GM23338 (cell line): ENCODE results near the gene RHEBL1.

ENCODE experiments used
- CREB1 ChIP-seq: fragments of 250-450 bp; sonication (Bioruptor Pico); IDR thresholded peaks from 2 replicates; pipeline ENCODE4 v1.5.0; 2020; ENCODE audit warnings: low read depth, mild to moderate bottlenecking, moderate library complexity
- CTCF ChIP-seq, 2 experiments: fragments of 200-600 bp in 1 of 2; sonication (generic) in 1 of 2; conservative IDR thresholded peaks; 2 replicates each; pipeline versions ENCODE4 v1.5.1 to v1.6.1; 2016 to 2017; ENCODE audit warnings: antibody characterized with exemption in 2 of 2, low read depth in 2 of 2, mild to moderate bottlenecking in 2 of 2, moderate library complexity in 1 of 2
- ETS1 ChIP-seq: IDR thresholded peaks from 2 replicates; pipeline ENCODE4 v1.6.1; 2016; ENCODE audit warnings: antibody characterized with exemption
- EZH2 ChIP-seq: fragments of 200-600 bp; sonication (generic); IDR thresholded peaks from one replicate; pipeline ENCODE4 v1.8.0; 2017; ENCODE audit warnings: antibody characterized with exemption, mild to moderate bottlenecking, low read depth; ENCODE audit not compliant: unreplicated experiment
- EZH2phosphoT487 ChIP-seq: fragments of 200-600 bp; sonication (generic); IDR thresholded peaks from one replicate; pipeline ENCODE4 v1.8.1; 2018; ENCODE audit warnings: antibody characterized with exemption; ENCODE audit not compliant: unreplicated experiment
- JUNB ChIP-seq: IDR thresholded peaks from one replicate; pipeline ENCODE4 v1.6.1; 2016; ENCODE audit warnings: antibody characterized with exemption; ENCODE audit not compliant: unreplicated experiment
- POLR2AphosphoS5 ChIP-seq: IDR thresholded peaks from 2 replicates; pipeline ENCODE4 v1.6.1; 2016; ENCODE audit warnings: antibody characterized with exemption, low read depth
- REST ChIP-seq: IDR thresholded peaks from one replicate; pipeline ENCODE4 v1.6.1; 2018; ENCODE audit warnings: antibody characterized with exemption; ENCODE audit not compliant: unreplicated experiment
- ZNF462 ChIP-seq: fragments of 250-450 bp; sonication (Bioruptor Pico); IDR thresholded peaks from 2 replicates; pipeline ENCODE4 v1.5.0; 2020; ENCODE audit warnings: mild to moderate bottlenecking, moderate library complexity

- TF ChIP-seq POLR2AphosphoS5 (no peak), EZH2phosphoT487 (no peak), ETS1 (no peak), CTCF (conservative IDR thresholded peaks at IDR 0.05; ENCODE audit: low read depth in 2 of 2) (no peak), EZH2 (no peak), REST (no peak), CREB1 (no peak), JUNB (no peak), ZNF462 (CRISPR knock-in tag) (no peak)
These were observed 39.2 kb upstream of the RHEBL1 start for GRCh38 chr12:49108958-49109404.
